Stomach (tissue), 4 donors: ENCODE data around the gene SH3PXD2A.

Experiments used
- CTCF ChIP-seq, 7 experiments: fragments of 450-650 bp in 4 of 7; fragments of 200-600 bp in 3 of 7; sonication (generic) in 3 of 7; IDR thresholded peaks; one replicate each; pipeline ENCODE4 v1.5.1; 2016 to 2019; ENCODE audit warnings: antibody characterized with exemption in 7 of 7, control low read depth in 2 of 7, mild to moderate bottlenecking in 1 of 7
- EP300 ChIP-seq: sonication (generic); formaldehyde crosslinking; IDR thresholded peaks from one replicate; pipeline ENCODE4 v1.6.1; 2017; ENCODE audit warnings: antibody characterized with exemption
- POLR2AphosphoS5 ChIP-seq, 3 donors: sonication (generic); formaldehyde crosslinking; IDR thresholded peaks; one replicate each; pipeline ENCODE4 v1.6.1; 2016; ENCODE audit warnings: antibody characterized with exemption in 3 of 3

- TF ChIP-seq POLR2AphosphoS5 (IDR thresholded peaks at IDR 0.05) (no peak), EP300 (no peak), CTCF (IDR thresholded peaks at IDR 0.05) (no peak)
Observed at GRCh38 chr10:103613616-103614015, 241.8 kb downstream of the SH3PXD2A start.
